GM12874 (cell line): ENCODE data around the gene PLXNA2.

Source experiments
- TF ChIP-seq, protein P1 (sequence below): IDR thresholded peaks from 2 replicates; pipeline ENCODE4 v1.5.1; 2011; ENCODE audit warnings: low read depth, mild to moderate bottlenecking, control low read depth, low read length, moderate library complexity; ENCODE audit not compliant: insufficient read depth

The PLXNA2 gene

DNA sequence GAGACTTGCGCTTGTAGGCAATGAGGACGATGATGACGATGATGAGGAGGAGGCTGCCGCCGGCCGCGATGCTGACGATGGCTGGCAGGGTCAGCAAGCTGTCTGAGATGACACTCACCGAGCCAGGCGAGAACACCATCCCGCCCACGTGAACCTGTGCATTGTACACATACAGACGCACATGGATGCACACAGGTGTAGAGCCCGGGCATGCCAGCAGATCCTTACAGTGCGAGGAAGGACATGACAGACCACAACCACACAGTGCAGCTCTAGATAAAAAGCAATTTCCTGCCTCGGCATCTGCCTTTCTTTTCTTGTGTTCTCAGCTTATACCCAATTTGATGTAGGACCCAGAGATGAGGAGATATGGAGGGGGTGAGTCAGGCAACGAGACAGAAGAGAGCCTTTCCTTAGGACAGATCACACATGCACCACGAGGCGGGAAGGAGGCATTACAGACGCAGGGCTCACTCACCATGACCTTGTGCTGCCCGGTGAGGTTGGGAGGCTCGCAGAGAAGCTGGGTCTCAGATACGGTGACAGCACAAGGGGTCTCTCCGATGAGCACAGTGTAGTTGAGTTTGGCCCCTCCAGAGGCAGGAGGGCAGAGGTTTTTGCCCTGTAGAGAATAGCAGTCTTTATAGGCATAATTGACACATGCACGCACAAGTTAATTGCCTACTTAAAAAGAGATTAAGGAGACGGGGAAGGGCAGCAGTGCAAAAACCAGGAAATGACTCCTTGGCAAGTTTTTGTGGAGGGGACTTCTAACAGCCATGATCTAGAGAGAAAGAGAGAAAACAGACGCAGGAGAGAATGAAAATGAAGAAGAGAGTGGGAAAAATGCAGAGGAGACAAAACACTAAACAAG lies 199.4 kb downstream of the PLXNA2 start:
- TF ChIP-seq, protein P1, sequence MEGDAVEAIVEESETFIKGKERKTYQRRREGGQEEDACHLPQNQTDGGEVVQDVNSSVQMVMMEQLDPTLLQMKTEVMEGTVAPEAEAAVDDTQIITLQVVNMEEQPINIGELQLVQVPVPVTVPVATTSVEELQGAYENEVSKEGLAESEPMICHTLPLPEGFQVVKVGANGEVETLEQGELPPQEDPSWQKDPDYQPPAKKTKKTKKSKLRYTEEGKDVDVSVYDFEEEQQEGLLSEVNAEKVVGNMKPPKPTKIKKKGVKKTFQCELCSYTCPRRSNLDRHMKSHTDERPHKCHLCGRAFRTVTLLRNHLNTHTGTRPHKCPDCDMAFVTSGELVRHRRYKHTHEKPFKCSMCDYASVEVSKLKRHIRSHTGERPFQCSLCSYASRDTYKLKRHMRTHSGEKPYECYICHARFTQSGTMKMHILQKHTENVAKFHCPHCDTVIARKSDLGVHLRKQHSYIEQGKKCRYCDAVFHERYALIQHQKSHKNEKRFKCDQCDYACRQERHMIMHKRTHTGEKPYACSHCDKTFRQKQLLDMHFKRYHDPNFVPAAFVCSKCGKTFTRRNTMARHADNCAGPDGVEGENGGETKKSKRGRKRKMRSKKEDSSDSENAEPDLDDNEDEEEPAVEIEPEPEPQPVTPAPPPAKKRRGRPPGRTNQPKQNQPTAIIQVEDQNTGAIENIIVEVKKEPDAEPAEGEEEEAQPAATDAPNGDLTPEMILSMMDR: no peak

GRCh38 chr1:208043691-208044181 lies 200.4 kb downstream of the PLXNA2 start:
- TF ChIP-seq, protein P1: no peak

GRCh38 chr1:208042868-208043267 lies 201.3 kb downstream of the PLXNA2 start:
- TF ChIP-seq, protein P1: no peak

DNA sequence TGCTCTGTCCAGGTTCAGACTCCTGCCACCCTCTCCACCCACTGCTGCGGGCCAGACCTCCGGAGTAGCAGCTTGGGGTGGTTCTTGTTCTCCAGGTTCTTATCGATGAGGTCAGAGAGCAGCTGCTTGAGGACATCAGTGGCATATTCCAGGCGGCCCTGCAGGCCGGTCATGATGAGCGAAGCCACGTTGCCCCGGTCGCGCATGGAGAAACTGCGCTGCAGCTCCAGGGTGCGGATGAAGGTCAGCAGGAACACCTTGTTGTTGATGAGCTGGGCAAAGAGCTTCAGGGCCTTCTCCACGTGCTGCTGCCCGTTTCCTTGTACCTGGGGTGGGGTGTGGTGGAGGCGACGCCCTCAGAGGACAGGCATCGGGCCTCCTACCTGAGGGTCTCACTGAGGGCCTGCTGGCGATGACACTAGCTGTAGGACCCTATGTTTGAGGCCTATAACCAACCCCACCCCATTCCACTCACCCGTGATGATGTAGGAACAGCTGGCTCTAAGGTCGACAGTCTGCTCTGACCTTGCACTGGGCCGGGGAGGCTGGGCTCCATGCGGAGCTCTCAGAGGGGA lies 202.1 kb downstream of the PLXNA2 start:
- TF ChIP-seq, protein P1: no peak

DNA sequence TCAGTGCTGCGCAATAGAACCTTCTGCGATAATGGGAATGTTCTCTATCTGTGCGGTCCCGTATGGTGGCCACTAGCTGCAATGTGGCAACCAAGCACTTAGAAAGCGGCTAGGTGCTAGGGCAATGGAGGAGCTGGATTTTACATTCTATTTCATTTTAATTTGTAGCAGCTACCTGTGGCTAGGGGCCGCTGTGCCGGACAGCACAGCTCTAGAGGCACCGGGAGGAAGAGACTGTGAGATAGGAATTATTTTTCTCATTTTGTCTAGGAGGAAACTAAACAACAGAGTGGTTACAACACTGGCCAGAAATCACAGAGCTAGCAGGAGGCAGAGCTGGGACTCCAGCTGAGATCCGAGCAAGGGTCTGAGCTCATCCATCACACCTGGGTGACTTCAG lies 202.7 kb downstream of the PLXNA2 start:
- TF ChIP-seq, protein P1: no peak

DNA sequence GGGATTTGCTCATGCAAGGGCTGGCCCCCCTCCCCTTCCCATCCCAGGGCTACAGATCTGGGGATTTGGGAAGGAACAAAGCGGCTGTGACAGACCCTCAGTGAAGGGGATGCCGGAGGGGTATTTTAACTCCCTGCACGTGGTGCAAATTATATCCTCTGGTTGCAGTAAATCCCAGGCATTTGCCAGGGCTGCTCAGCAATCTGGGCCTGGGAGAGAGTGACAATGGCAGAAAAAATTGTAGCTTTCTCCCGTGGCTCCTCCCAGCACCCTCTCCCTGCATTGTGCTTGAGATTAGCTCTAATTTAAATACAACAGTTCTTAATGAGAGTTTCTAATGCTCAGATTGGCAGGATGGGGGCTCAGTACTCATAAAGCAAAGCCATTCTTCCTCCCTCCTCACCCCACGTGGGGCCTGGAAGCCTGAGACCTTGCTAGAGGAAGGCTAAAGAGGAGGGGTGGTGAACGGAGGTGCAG lies 203.3 kb downstream of the PLXNA2 start:
- TF ChIP-seq, protein P1: no peak

DNA sequence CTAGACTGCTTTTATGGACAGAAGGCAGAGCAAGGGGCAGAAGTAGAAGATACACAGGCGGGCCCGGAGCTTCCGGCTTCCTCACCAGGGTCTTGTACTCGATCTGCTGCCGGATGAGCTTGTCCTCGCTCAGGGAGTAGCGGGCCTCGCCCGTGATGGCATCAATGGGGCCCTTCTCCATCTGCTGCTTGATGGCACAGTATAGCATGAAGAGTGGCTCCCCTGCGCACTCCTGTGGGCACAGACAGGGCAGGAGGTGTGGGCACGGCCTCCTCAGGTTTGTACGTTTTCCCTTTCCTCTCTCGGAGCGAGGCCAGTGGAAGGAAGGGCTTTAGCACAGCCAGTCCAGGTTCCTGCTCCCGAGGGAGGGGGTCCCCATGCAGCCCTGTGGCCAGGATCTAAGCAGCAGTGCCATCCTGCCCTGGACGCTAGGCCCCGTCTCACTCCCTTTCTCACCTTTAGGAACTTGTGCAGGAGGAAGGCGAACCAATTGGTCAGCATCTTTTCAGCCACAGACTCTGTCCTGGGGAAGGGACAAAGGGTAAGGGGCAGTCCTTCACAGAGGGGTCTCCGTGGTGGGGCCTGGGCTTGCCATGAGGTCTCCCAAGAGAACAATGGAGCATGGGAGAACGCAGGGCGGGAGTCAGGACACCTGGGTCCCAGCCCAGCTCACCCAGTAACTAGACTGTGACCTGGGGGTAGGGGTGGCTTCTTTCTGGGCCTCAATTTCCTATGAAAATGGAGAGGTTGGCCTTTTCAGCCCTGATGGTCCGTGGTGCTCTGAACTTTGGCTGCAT lies 204.4 kb downstream of the PLXNA2 start:
- TF ChIP-seq, protein P1: no peak
